ENCODE results near the gene ITPR3. TPM values are rescaled to one million over a fixed set of nuclear protein-coding genes. Genes with fewer than 3 reads are reported as not detected.
A peak's percentile ranks its signal among the peaks of the same experiment; 100 is the strongest.

Gene ITPR3
- total and polyA plus RNA-seq, 4 donors: 0.49 to 2.8 (median 0.71) TPM

GRCh38 chr6:33710296-33711121, 89.4 kb downstream of the ITPR3 start:
- DNase-seq (ENCODE audit: low spot score): no peak
- H3K27ac ChIP-seq (ENCODE audit: low read depth in 1 of 2, low read length in 2 of 2): peak overlapping the region in 1 of 2 donors; percentile 91

GRCh38 chr6:33711140-33712129, 90.3 kb downstream of the ITPR3 start, which contains the start of gene UQCC2:
Gene UQCC2, minus strand, starts transcription at chr6:33711700. Its CDS starts 14 bp downstream, at chr6:33711686.
- Histone ChIP-seq H3K9ac (ENCODE audit: low read depth in 1 of 2, low read length in 2 of 2) (peak within 1 kb of the TSS; percentile 45 to 54), H3K36me3 (ENCODE audit: control insufficient read depth in 4 of 4, insufficient read depth in 3 of 4, low read depth in 1 of 4, low read length in 3 of 4) (peaks cover 0 to 8% (median 2%) of the 10 kb centered on the region in 4 donors), H3K4me1 (ENCODE audit: control insufficient read depth in 4 of 4, insufficient read depth in 4 of 4, low read length in 3 of 4) (peaks cover 0 to 19% (median 15%) of the 10 kb centered on the region in 4 donors), H3K27me3 (ENCODE audit: control insufficient read depth in 4 of 4, insufficient read depth in 4 of 4, low read length in 3 of 4) (no peaks in the 10 kb centered on the region), H3K4me3 (ENCODE audit: low read depth in 1 of 3, low read length in 3 of 3) (peak within 1 kb of the TSS; percentile 68 to 92 (median 85)), H3K27ac (ENCODE audit: low read depth in 1 of 2, low read length in 2 of 2) (peak within 1 kb of the TSS; percentile 91 to 98), H3K9me3 (ENCODE audit: control insufficient read depth in 4 of 4, low read length in 3 of 4) (no peaks in the 10 kb centered on the region)
- WGBS: 1% methylated on average over 73 of the region's 73 CpGs
- DNase-seq (ENCODE audit: low spot score): peak; percentile 95
- no peak for TF ChIP-seq FOXA2 (IDR thresholded peaks at IDR 0.05)
- TF ChIP-seq ZBTB33 (IDR thresholded peaks at IDR 0.05): peak; percentile 40
- TF ChIP-seq NR2F2 (IDR thresholded peaks at IDR 0.05): no peak
- peak; percentile 91 to 94 for TF ChIP-seq RAD21 (IDR thresholded peaks at IDR 0.05)
- TF ChIP-seq GABPA (IDR thresholded peaks at IDR 0.05 in 1 of 2, conservative IDR thresholded peaks at IDR 0.05 in 1 of 2): no peak
- TF ChIP-seq TAF1 (conservative IDR thresholded peaks at IDR 0.05): peak; percentile 55
- TF ChIP-seq JUND (IDR thresholded peaks at IDR 0.05): peak in 1 of 2 donors; percentile 20
- TF ChIP-seq REST (IDR thresholded peaks at IDR 0.05): peak; percentile 53

More at GRCh38 chr6:33710296-33711121, 89.4 kb downstream of the ITPR3 start:
- peak overlapping the region; percentile 68 to 92 (median 85) for H3K4me3 ChIP-seq (ENCODE audit: low read depth in 1 of 3, low read length in 3 of 3)
- TF ChIP-seq ZBTB33 (IDR thresholded peaks at IDR 0.05): no peak
- TF ChIP-seq YY1 (IDR thresholded peaks at IDR 0.05): no peak
- no peak for TF ChIP-seq CTCF (IDR thresholded peaks at IDR 0.05; ENCODE audit: low read depth, low read length, missing input control)
- no peak for TF ChIP-seq HNF4A (conservative IDR thresholded peaks at IDR 0.05)
- H3K9ac ChIP-seq (ENCODE audit: low read depth in 1 of 2, low read length in 2 of 2): peak overlapping the region in 1 of 2 donors; percentile 36
- no peaks in the 10 kb centered on the region for H3K9me3 ChIP-seq (ENCODE audit: control insufficient read depth in 4 of 4, low read length in 3 of 4)
- 84% methylated on average over 15 of the region's 15 CpGs for WGBS
- H3K4me1 ChIP-seq (ENCODE audit: control insufficient read depth in 4 of 4, insufficient read depth in 4 of 4, low read length in 3 of 4): peaks cover 0 to 16% (median 10%) of the 10 kb centered on the region in 4 donors
- H3K27me3 ChIP-seq (ENCODE audit: control insufficient read depth in 4 of 4, insufficient read depth in 4 of 4, low read length in 3 of 4): no peaks in the 10 kb centered on the region
- peaks cover 0 to 8% (median 2%) of the 10 kb centered on the region in 4 donors for H3K36me3 ChIP-seq (ENCODE audit: control insufficient read depth in 4 of 4, insufficient read depth in 3 of 4, low read depth in 1 of 4, low read length in 3 of 4)
